Ovary (tissue), 9 donors: ENCODE results near the gene ROR2. TPM values are rescaled to one million over a fixed set of nuclear protein-coding genes. Genes with fewer than 3 reads are reported as not detected.
A peak's percentile ranks its signal among the peaks of the same experiment; 100 is the strongest.

Source experiments
- DNase-seq, 5 donors: peaks; one replicate each; pipeline ENCODE4 v3.0.0-alpha.2; 2019 to 2020
- H3K27ac ChIP-seq, 2 donors: fragments of 200-600 bp; one replicate each; pipeline versions ENCODE4 v1.5.1 to v1.8.0; 2019 to 2022
- H3K27me3 ChIP-seq: fragments of 200-600 bp; one replicate; pipeline ENCODE4 v1.8.0; 2022
- H3K36me3 ChIP-seq: fragments of 200-600 bp; sonication (generic); one replicate; pipeline ENCODE4 v1.5.1; 2019
- H3K4me1 ChIP-seq: one replicate; pipeline ENCODE4 v1.8.1; 2013; ENCODE audit warnings: mild to moderate bottlenecking, moderate library complexity; ENCODE audit not compliant: insufficient read depth
- H3K4me3 ChIP-seq: fragments of 200-600 bp; sonication (generic); one replicate; pipeline ENCODE4 v1.5.1; 2017
- H3K9me3 ChIP-seq, 2 donors: fragments of 200-600 bp in 1 of 2; sonication (generic) in 1 of 2; one replicate each; pipeline versions ENCODE4 v1.5.1 to v1.8.1; 2013 to 2019; ENCODE audit warnings: mild to moderate bottlenecking in 1 of 2, moderate library complexity in 1 of 2
- EP300 ChIP-seq: sonication (generic); formaldehyde crosslinking; IDR thresholded peaks from one replicate; pipeline ENCODE4 v1.6.1; 2017; ENCODE audit warnings: antibody characterized with exemption
- POLR2A ChIP-seq: fragments of 450-650 bp; IDR thresholded peaks from one replicate; pipeline ENCODE4 v1.6.1; 2017; ENCODE audit warnings: antibody characterized with exemption, mild to moderate bottlenecking, moderate library complexity
- WGBS, 3 donors: extraction: QIAGEN DNeasy Blood & Tissue Kit in 1 of 3; methylation state at CpG; one replicate each; pipeline versions ENCODE4 v1.1.5 to v1.1.7; 2013 to 2017; 5-methylcytosine and 5-hydroxymethylcytosine counted together
- intact Hi-C, 4 donors: fragments of 100-400 bp; cut with DNase I; formaldehyde crosslinking; loops; one replicate each; pipeline versions ENCODE4 v1.11.0 to v1.15.1; 2022 to 2023
- polyA plus RNA-seq, 2 donors: library from polyadenylated mRNA; stranded (reverse); fragments of 200-250 nt in 1 of 2; fragments of 350-450 nt in 1 of 2; fragmentation: Illumina TruSeq in 1 of 2; extraction: RNeasy Lipid Tissue Mini Kit (QIAGEN cat#74804) in 1 of 2; gene quantifications; one replicate each; pipeline ENCODE4 v1.2.3, GENCODE V29; 2013 to 2014
- total RNA-seq, 7 donors: library from RNA; depleted of rRNA in 2 of 7; stranded (reverse); fragments of >200 nt in 2 of 7; fragmentation: NEBNext Ultra II Directional in 3 of 7; extraction: Animal tissue kit (Norgen Biotek cat#: 25700) in 3 of 7; gene quantifications; one replicate each; pipeline versions ENCODE4 v1.1.0 to v1.2.4, GENCODE V29; 2016 to 2023
- TF ChIP-seq, protein P1 (sequence below), 3 donors: fragments of 450-650 bp in 2 of 3; fragments of 200-600 bp in 1 of 3; IDR thresholded peaks; one replicate each; pipeline versions ENCODE4 v1.5.1 to v1.8.0; 2016 to 2022; ENCODE audit warnings: antibody characterized with exemption in 3 of 3, mild to moderate bottlenecking in 1 of 3
- donor health status: DM: no; HTN: no; CAD: no; lungs with moderate emphysema.
- donor health status: DM: no; HTN: no; CAD: no.
- donor health status: Bipolar disorder and iron deficiency.
- donor health status: DM: yes; HTN: yes; CAD: no.
- donor health status: DM: no; HTN: no; CAD: no.
- donor health status: DM: yes; HTN: yes; CAD: no.

The ROR2 gene
- total and polyA plus RNA-seq, 9 donors = 11.4 to 35.5 (median 27.7) TPM

- intact Hi-C loops = no loop called here
- no peaks in the 10 kb centered on the region for H3K9me3 ChIP-seq
- no peak overlapping the region for H3K27ac ChIP-seq
- no peaks in the 10 kb centered on the region for H3K27me3 ChIP-seq
- 93% methylated on average over 3 of the region's 3 CpGs for WGBS, 3 donors
- peaks cover 25% of the 10 kb centered on the region for H3K4me1 ChIP-seq
- TF ChIP-seq EP300 (no peak), POLR2A (no peak)
- TF ChIP-seq, protein P1, sequence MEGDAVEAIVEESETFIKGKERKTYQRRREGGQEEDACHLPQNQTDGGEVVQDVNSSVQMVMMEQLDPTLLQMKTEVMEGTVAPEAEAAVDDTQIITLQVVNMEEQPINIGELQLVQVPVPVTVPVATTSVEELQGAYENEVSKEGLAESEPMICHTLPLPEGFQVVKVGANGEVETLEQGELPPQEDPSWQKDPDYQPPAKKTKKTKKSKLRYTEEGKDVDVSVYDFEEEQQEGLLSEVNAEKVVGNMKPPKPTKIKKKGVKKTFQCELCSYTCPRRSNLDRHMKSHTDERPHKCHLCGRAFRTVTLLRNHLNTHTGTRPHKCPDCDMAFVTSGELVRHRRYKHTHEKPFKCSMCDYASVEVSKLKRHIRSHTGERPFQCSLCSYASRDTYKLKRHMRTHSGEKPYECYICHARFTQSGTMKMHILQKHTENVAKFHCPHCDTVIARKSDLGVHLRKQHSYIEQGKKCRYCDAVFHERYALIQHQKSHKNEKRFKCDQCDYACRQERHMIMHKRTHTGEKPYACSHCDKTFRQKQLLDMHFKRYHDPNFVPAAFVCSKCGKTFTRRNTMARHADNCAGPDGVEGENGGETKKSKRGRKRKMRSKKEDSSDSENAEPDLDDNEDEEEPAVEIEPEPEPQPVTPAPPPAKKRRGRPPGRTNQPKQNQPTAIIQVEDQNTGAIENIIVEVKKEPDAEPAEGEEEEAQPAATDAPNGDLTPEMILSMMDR (IDR thresholded peaks at IDR 0.05) = no peak
- no peak overlapping the region for H3K4me3 ChIP-seq
- DNase-seq = no peak
- no peaks in the 10 kb centered on the region for H3K36me3 ChIP-seq
Measured at GRCh38 chr9:91883503-91883902, 66.5 kb downstream of the ROR2 start.

- intact Hi-C loops = no loop called here
- TF ChIP-seq EP300 = no peak
- TF ChIP-seq POLR2A = no peak
- TF ChIP-seq, protein P1 (IDR thresholded peaks at IDR 0.05) = no peak
Measured at GRCh38 chr9:91882627-91883026, 67.4 kb downstream of the ROR2 start.

GRCh38 chr9:91880378-91880972 is 69.6 kb downstream of the ROR2 start:
- WGBS, 3 donors = 50 to 55% (median 50%) methylated on average over 3 of the region's 3 CpGs
- TF ChIP-seq EP300 = no peak
- no peak for TF ChIP-seq POLR2A
- TF ChIP-seq, protein P1 (IDR thresholded peaks at IDR 0.05) = no peak
- Histone ChIP-seq H3K9me3 (no peaks in the 10 kb centered on the region), H3K36me3 (no peaks in the 10 kb centered on the region), H3K27me3 (no peaks in the 10 kb centered on the region), H3K4me3 (no peak overlapping the region), H3K27ac (no peak overlapping the region), H3K4me1 (peaks cover 20% of the 10 kb centered on the region)
- intact Hi-C loops = no loop called here
- DNase-seq = peak; percentile 60 to 82 (median 74)

More at GRCh38 chr9:91882627-91883026, 67.4 kb downstream of the ROR2 start:
- DNase-seq = no peak
- Histone ChIP-seq H3K4me1 (peaks cover 20% of the 10 kb centered on the region), H3K36me3 (no peaks in the 10 kb centered on the region), H3K27ac (no peak overlapping the region), H3K4me3 (no peak overlapping the region), H3K27me3 (no peaks in the 10 kb centered on the region), H3K9me3 (no peaks in the 10 kb centered on the region)
- WGBS, 3 donors = 87 to 95% (median 92%) methylated on average over 4 of the region's 4 CpGs

- no peaks in the 10 kb centered on the region for H3K36me3 ChIP-seq
- intact Hi-C loops = no loop called here
- no peaks in the 10 kb centered on the region for H3K9me3 ChIP-seq
- no peaks in the 10 kb centered on the region for H3K27me3 ChIP-seq
- H3K4me3 ChIP-seq = no peak overlapping the region
- WGBS, 3 donors = 98 to 100% (median 100%) methylated on average over 1 of the region's 1 CpG
- no peak for TF ChIP-seq POLR2A
- no peak for TF ChIP-seq EP300
- TF ChIP-seq, protein P1 (IDR thresholded peaks at IDR 0.05) = no peak
- peaks cover 16% of the 10 kb centered on the region for H3K4me1 ChIP-seq
- H3K27ac ChIP-seq = no peak overlapping the region
- DNase-seq = no peak
Measured at GRCh38 chr9:91879231-91879630, 70.8 kb downstream of the ROR2 start.
